ENCODE data around the gene PSTPIP1.
A peak's percentile ranks its signal among the peaks of the same experiment; 100 is the strongest.

PSTPIP1 gene

GRCh38 chr15:77063249-77063648 is 68.3 kb downstream of the PSTPIP1 start:
- H3K9me3 Mint-ChIP-seq, result no peaks in the 10 kb centered on the region
- ATAC-seq (replicated peaks; ENCODE audit: extremely low read depth, poor library complexity, severe bottlenecking), result no peak
- peaks cover 19% of the 10 kb centered on the region for H3K4me1 Mint-ChIP-seq
- no peak for DNase-seq (ENCODE audit: low spot score in 2 of 2)
- peaks cover 11% of the 10 kb centered on the region for H3K36me3 Mint-ChIP-seq (ENCODE audit: insufficient read depth)
- no peak overlapping the region for H3K4me3 Mint-ChIP-seq
- no peaks in the 10 kb centered on the region for H3K27me3 Mint-ChIP-seq
- no peak overlapping the region for H3K27ac Mint-ChIP-seq (ENCODE audit: low read depth)

DNA sequence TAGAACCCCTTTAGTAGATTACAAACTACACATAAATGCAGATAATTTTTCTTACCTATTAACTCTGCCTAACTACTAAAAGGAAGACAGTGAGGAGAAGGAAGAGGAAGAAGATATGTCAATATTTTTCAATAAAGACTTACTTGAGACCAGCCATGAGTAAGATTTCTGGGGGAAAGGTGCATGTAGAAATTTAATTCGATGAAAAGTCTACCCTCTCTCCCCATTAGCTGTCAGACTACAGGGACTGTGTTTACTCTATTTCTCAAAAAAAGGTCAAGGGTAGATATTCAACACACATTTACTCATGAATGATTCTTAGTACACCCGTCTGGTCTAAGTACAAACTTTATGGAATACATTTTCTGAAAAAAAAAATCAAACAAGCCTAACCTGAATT is 69.1 kb downstream of the PSTPIP1 start:
- Mint-ChIP-seq H3K27ac (ENCODE audit: low read depth) (no peak overlapping the region), H3K9me3 (no peaks in the 10 kb centered on the region), H3K36me3 (ENCODE audit: insufficient read depth) (peaks cover 8% of the 10 kb centered on the region), H3K27me3 (no peaks in the 10 kb centered on the region), H3K4me1 (peaks cover 17% of the 10 kb centered on the region), H3K4me3 (no peak overlapping the region)
- ATAC-seq (replicated peaks; ENCODE audit: extremely low read depth, poor library complexity, severe bottlenecking) (no peak), DNase-seq (ENCODE audit: low spot score in 2 of 2) (no peak)

- peaks cover 22% of the 10 kb centered on the region for H3K4me1 Mint-ChIP-seq
- no peaks in the 10 kb centered on the region for H3K9me3 Mint-ChIP-seq
- ATAC-seq (replicated peaks; ENCODE audit: extremely low read depth, poor library complexity, severe bottlenecking) (no peak), DNase-seq (ENCODE audit: low spot score in 2 of 2) (no peak)
- H3K27ac Mint-ChIP-seq (ENCODE audit: low read depth), result no peak overlapping the region
- H3K4me3 Mint-ChIP-seq, result no peak overlapping the region
- H3K36me3 Mint-ChIP-seq (ENCODE audit: insufficient read depth), result peaks cover 8% of the 10 kb centered on the region
- H3K27me3 Mint-ChIP-seq, result no peaks in the 10 kb centered on the region
These were observed 69.8 kb downstream of the PSTPIP1 start for GRCh38 chr15:77064539-77065308.

DNA sequence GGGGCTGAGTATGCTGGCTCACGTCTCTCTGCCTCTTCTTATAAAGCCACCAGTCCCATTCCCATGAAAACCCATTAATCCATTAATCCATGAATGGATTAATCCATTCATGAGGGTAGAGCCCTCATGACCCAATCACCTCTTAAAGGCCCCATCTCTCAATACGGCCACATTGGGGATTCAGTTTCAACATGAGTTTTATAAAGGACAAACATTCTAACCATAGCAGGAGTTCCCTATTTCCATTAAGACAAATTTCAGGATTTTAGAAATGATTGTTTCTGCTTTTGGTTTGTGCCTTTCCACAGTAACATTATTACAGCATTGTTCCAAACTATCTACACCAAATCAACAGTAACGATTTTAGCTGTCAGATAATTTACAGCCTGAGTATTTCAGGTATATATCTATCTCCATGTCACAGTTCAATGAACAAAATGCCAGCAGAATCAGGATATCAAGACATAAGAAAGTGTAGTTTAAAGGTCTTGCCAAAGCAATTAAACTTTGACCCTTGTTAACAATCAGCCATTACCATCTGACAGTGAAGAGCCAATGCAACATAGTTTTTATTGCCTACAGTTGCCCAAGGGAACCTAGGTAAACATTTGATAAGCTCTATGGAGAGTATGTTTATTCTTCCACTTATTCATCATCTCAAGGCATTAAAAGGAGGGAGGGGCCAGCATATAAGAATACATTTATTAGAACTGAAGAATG is 72.2 kb downstream of the PSTPIP1 start:
- Mint-ChIP-seq H3K4me3 (no peak overlapping the region), H3K9me3 (no peaks in the 10 kb centered on the region), H3K4me1 (peaks cover 35% of the 10 kb centered on the region), H3K27me3 (no peaks in the 10 kb centered on the region), H3K36me3 (ENCODE audit: insufficient read depth) (peaks cover 8% of the 10 kb centered on the region), H3K27ac (ENCODE audit: low read depth) (no peak overlapping the region)
- no peak for DNase-seq (ENCODE audit: low spot score in 2 of 2)
- ATAC-seq (replicated peaks; ENCODE audit: extremely low read depth, poor library complexity, severe bottlenecking), result no peak

DNA sequence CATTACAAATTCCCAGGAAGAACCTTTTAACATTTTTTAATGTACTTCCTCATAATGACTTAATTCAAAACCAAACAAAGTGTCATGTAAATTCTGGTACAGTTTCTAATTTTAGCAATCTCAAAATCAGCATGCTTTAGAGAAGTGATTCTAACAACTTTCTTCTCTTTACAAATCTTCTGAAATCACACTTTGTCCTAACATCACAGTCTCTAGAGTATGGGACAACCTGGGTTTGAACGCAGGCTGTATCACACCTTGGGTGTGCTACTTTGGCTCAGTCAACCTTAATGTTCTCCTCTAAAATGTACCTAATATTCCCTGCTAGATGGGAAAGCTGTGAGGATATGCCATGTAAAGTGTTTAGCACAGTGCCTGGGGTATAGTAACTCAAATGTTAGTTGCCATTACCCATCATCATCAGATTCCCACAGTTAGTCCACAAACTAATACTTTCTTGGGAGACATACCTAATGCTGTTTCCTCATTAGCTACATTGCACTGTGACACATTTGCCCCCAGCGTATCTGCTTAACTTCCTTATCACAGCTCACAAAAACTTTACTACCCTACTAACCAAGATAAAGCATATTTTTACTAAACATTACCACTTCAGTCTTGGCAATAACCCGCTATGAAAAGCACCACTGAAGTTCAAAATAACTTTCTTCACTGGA is 72.9 kb downstream of the PSTPIP1 start:
- ATAC-seq (replicated peaks; ENCODE audit: extremely low read depth, poor library complexity, severe bottlenecking) (no peak), DNase-seq (ENCODE audit: low spot score in 2 of 2) (no peak)
- peaks cover 9% of the 10 kb centered on the region for H3K36me3 Mint-ChIP-seq (ENCODE audit: insufficient read depth)
- no peaks in the 10 kb centered on the region for H3K27me3 Mint-ChIP-seq
- H3K27ac Mint-ChIP-seq (ENCODE audit: low read depth), result no peak overlapping the region
- no peak overlapping the region for H3K4me3 Mint-ChIP-seq
- H3K9me3 Mint-ChIP-seq, result no peaks in the 10 kb centered on the region
- peaks cover 36% of the 10 kb centered on the region for H3K4me1 Mint-ChIP-seq

- no peak overlapping the region for H3K27ac Mint-ChIP-seq (ENCODE audit: low read depth)
- no peak overlapping the region for H3K4me3 Mint-ChIP-seq
These were observed 73.7 kb downstream of the PSTPIP1 start for GRCh38 chr15:77068633-77069032.

DNA sequence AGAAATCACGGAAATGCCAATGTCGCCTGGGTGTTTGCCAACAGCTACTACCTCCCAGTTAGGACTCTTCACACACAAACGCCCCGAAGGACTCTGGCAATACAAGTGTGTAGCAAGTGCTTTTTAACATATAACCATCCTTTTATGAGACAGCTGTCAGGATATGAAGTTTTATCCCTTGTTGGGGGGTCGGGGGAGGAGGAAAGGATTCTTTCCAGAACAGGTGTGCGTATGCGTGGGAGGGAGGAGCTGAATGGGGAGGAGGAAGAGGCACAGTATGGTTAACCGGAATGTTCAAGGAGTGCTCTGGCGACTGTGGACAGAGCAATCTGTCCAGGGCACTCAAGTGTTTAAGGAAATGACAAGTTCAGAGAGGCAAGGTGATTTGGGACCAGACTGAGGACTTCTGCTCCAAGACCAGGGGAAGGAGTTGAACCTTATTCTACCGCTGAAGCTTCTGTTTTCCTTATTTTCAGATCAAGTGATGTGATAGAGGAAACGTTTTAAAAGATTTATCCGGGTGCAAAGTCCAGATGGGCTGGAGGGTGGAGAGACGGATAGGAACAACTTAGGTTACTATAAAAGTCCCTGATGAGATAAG is 74.7 kb downstream of the PSTPIP1 start:
- DNase-seq (ENCODE audit: low spot score in 2 of 2), result no peak

More at GRCh38 chr15:77068633-77069032, 73.7 kb downstream of the PSTPIP1 start:
- no peak for ATAC-seq (replicated peaks; ENCODE audit: extremely low read depth, poor library complexity, severe bottlenecking)
- H3K36me3 Mint-ChIP-seq (ENCODE audit: insufficient read depth), result peaks cover 9% of the 10 kb centered on the region
- peaks cover 36% of the 10 kb centered on the region for H3K4me1 Mint-ChIP-seq
- no peak for DNase-seq (ENCODE audit: low spot score in 2 of 2)
- no peaks in the 10 kb centered on the region for H3K9me3 Mint-ChIP-seq
- H3K27me3 Mint-ChIP-seq, result no peaks in the 10 kb centered on the region

GRCh38 chr15:77070180-77070494 is 75.2 kb downstream of the PSTPIP1 start:
- peak overlapping the region; percentile 22 for H3K27ac Mint-ChIP-seq (ENCODE audit: low read depth)
- H3K27me3 Mint-ChIP-seq, result no peaks in the 10 kb centered on the region
- no peaks in the 10 kb centered on the region for H3K9me3 Mint-ChIP-seq
- H3K36me3 Mint-ChIP-seq (ENCODE audit: insufficient read depth), result peaks cover 7% of the 10 kb centered on the region
- H3K4me3 Mint-ChIP-seq, result peak overlapping the region; percentile 75
- no peak for ATAC-seq (replicated peaks; ENCODE audit: extremely low read depth, poor library complexity, severe bottlenecking)
- peaks cover 36% of the 10 kb centered on the region for H3K4me1 Mint-ChIP-seq
- DNase-seq (ENCODE audit: low spot score in 2 of 2), result no peak

More for the DNA sequence above, 74.7 kb downstream of the PSTPIP1 start:
- no peaks in the 10 kb centered on the region for H3K27me3 Mint-ChIP-seq
- H3K4me1 Mint-ChIP-seq, result peaks cover 36% of the 10 kb centered on the region
- peaks cover 7% of the 10 kb centered on the region for H3K36me3 Mint-ChIP-seq (ENCODE audit: insufficient read depth)
- H3K27ac Mint-ChIP-seq (ENCODE audit: low read depth), result peak overlapping the region; percentile 22
- ATAC-seq (replicated peaks; ENCODE audit: extremely low read depth, poor library complexity, severe bottlenecking), result no peak
- peak overlapping the region; percentile 75 for H3K4me3 Mint-ChIP-seq
- H3K9me3 Mint-ChIP-seq, result no peaks in the 10 kb centered on the region

DNA sequence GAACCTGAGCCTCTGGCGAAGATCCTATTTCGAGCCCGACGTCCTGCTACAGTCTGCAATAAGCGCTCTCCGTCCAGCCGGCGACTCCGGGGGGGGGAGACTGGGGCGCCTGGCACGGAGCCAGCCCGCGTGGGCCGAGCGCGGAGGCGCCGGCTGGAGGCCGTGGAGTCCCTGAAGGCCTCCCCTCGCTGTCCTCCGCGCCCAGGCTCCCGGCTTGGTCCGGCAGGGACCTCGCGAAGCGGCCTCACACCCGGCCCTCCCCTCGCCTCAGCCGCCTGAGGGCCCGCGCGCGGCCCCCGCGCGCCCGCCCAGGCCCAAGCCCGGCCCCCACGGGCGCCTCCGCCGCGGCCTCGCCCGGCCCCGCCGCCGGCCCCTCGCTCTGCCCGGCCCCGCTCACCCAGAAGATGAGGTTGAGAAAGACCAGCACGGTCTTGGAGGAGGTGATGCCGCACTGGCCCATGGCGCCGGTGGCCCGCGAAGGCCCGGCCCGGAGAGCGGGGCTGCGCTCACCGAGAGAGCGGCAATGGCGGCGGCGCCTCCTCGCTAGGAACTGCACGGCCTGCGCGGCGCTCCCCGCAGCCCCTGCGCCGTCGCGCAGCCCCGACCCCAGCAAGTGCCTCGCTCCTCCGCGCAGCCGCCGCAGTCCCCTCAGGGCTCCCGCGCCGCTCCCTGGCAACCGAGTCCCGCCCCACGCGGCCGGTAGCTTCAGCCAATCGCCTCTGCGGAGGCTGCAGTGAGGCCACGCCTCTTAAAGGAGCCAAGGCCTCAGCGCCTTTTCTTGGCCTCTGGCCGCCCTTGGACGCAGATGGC is 75.8 kb downstream of the PSTPIP1 start, which contains the start of gene TSPAN3:
TSS of gene TSPAN3 (minus strand) at position 615 of the 810 bp plus-strand sequence. CDS start at position 460, 155 bp downstream.
- Mint-ChIP-seq H3K4me1 (peaks cover 36% of the 10 kb centered on the region), H3K27me3 (no peaks in the 10 kb centered on the region), H3K36me3 (ENCODE audit: insufficient read depth) (peaks cover 7% of the 10 kb centered on the region), H3K27ac (ENCODE audit: low read depth) (peak within 1 kb of the TSS; percentile 72), H3K4me3 (peak within 1 kb of the TSS; percentile 75), H3K9me3 (no peaks in the 10 kb centered on the region)
- peak; percentile 81 to 87 for DNase-seq (ENCODE audit: low spot score in 2 of 2)
- ATAC-seq (replicated peaks; ENCODE audit: extremely low read depth, poor library complexity, severe bottlenecking), result peak; percentile 97

DNA sequence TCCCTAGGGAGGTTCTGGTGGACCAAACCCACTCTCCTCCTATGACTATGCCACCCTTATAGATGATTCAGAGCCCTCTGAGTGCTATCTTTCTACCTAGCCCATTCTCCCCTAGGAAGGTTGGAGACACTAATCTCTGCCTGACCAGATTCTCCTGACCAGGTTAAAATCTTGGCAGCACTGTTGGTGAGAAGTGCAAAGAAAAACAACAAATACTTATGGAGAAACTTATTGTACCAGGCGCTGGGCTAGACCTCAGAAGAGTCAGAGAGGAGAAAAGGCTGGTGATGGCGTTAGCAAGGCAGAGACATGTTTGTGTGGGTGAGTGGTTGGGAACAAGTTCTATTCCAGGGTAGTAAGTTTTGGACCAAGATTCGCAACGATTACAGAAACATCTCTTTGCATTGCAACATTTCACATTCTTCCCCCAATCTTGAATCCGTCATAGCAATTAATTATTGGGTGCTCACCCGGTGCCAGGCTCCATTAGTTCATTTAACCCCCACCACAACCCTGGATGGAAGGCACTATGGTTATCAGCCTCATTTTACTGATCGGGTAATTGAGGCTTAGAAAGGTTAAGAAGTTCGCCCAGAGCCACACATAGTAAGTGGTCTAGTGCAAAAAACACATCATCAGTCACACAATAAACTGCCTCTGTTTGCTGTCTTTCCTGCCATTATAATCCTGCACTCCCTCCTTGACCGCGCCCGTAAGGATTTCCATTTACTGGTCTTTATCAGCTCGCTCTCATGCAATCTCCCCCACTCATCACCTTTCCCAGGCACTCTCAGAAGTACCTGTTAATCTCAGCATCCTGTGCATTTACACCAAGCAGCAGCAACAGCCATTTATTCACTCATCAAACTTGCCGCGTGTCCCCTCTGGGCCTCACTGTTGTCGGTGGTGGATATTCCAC is 76.6 kb downstream of the PSTPIP1 start:
- Mint-ChIP-seq H3K4me1 (peaks cover 33% of the 10 kb centered on the region), H3K9me3 (no peaks in the 10 kb centered on the region), H3K27ac (ENCODE audit: low read depth) (peak overlapping the region; percentile 72), H3K27me3 (no peaks in the 10 kb centered on the region), H3K36me3 (ENCODE audit: insufficient read depth) (peaks cover 7% of the 10 kb centered on the region), H3K4me3 (peak overlapping the region; percentile 75)
- DNase-seq (ENCODE audit: low spot score in 2 of 2), result no peak
- no peak for ATAC-seq (replicated peaks; ENCODE audit: extremely low read depth, poor library complexity, severe bottlenecking)

DNA sequence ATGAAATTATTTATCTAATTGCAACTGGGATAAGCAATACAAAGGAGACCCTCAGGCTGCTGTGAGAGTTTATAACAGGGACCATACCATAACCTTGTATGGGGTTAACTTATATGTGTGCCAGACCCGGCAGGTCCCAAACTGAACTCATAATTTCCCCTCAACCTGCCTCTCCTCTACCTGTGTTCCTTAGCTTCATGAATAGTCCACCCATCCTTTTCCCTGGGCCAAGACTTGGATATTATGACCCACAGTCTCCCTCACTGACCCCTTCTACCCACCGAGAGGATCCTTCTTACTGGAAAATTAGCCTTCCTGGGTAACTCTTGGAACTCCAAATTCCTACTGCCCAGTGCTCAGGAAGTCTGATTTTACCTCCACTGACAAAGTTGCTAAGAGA is 79.4 kb downstream of the PSTPIP1 start:
- H3K36me3 Mint-ChIP-seq (ENCODE audit: insufficient read depth), result peaks cover 6% of the 10 kb centered on the region
- no peaks in the 10 kb centered on the region for H3K27me3 Mint-ChIP-seq
- H3K4me3 Mint-ChIP-seq, result no peak overlapping the region
- ATAC-seq (replicated peaks; ENCODE audit: extremely low read depth, poor library complexity, severe bottlenecking) (no peak), DNase-seq (ENCODE audit: low spot score in 2 of 2) (no peak)
- H3K9me3 Mint-ChIP-seq, result no peaks in the 10 kb centered on the region
- peaks cover 18% of the 10 kb centered on the region for H3K4me1 Mint-ChIP-seq
- no peak overlapping the region for H3K27ac Mint-ChIP-seq (ENCODE audit: low read depth)

All from central memory CD8-positive, alpha-beta T cell (primary cell).